Natural killer cell (primary cell): ENCODE results near the gene NUMBL. TPM values are rescaled to one million over a fixed set of nuclear protein-coding genes. Genes with fewer than 3 reads are reported as not detected.
A peak's percentile ranks its signal among the peaks of the same experiment; 100 is the strongest.

Source experiments
- ATAC-seq, 3 donors: fragments of 150-1000 bp in 2 of 3; fragments of 200-7000 bp in 1 of 3; cut with Tn5 transposase; 1 replicate in 1 of 3; 2 replicates in 2 of 3; pipeline ENCODE4 v1.10.0; 2021; ENCODE audit warnings: mild to moderate bottlenecking in 2 of 3, moderate library complexity in 2 of 3
- DNase-seq, 2 donors: peaks; one replicate each; pipeline versions ENCODE4 v3.0.0 to v3.0.0-alpha.2; 2013 to 2021; ENCODE audit warnings: mixed read lengths in 1 of 2
- H3K27ac ChIP-seq: one replicate; pipeline ENCODE4 v1.5.1; 2013; ENCODE audit warnings: mild to moderate bottlenecking, low read length
- H3K27me3 ChIP-seq: one replicate; pipeline ENCODE4 v1.6.1; 2013; ENCODE audit warnings: low read length; ENCODE audit not compliant: control insufficient read depth, insufficient read depth
- H3K36me3 ChIP-seq: one replicate; pipeline ENCODE4 v1.6.1; 2013; ENCODE audit warnings: low read length; ENCODE audit not compliant: control insufficient read depth, insufficient read depth
- H3K4me1 ChIP-seq: one replicate; pipeline ENCODE4 v1.6.1; 2013; ENCODE audit warnings: low read length; ENCODE audit not compliant: control insufficient read depth, insufficient read depth
- H3K4me3 ChIP-seq: one replicate; pipeline ENCODE4 v1.5.1; 2013; ENCODE audit warnings: low read length
- H3K9me3 ChIP-seq: one replicate; pipeline ENCODE4 v1.6.1; 2013; ENCODE audit warnings: low read length; ENCODE audit not compliant: control insufficient read depth, insufficient read depth
- H3K27ac Mint-ChIP-seq, 2 donors: one replicate each; pipeline ENCODE4 v1.8.0; 2022; ENCODE audit warnings: mild to moderate bottlenecking in 2 of 2, mixed read lengths in 2 of 2, moderate library complexity in 1 of 2
- H3K27me3 Mint-ChIP-seq, 2 donors: one replicate each; pipeline ENCODE4 v1.8.0; 2022; ENCODE audit warnings: low read depth in 2 of 2, mixed read lengths in 2 of 2
- H3K36me3 Mint-ChIP-seq: one replicate; pipeline ENCODE4 v1.8.0; 2022; ENCODE audit warnings: mixed read lengths
- H3K4me1 Mint-ChIP-seq, 2 donors: one replicate each; pipeline ENCODE4 v1.8.0; 2022; ENCODE audit warnings: mixed read lengths in 2 of 2
- H3K4me3 Mint-ChIP-seq: one replicate; pipeline ENCODE4 v1.8.0; 2022; ENCODE audit warnings: mild to moderate bottlenecking, moderate library complexity, mixed read lengths
- H3K9me3 Mint-ChIP-seq, 2 donors: one replicate each; pipeline ENCODE4 v1.8.0; 2022; ENCODE audit warnings: mixed read lengths in 2 of 2
- WGBS: methylation state at CpG from one replicate; pipeline ENCODE4 v1.1.7; 2013; ENCODE audit warnings: missing lambda C conversion rate; ENCODE audit not compliant: insufficient coverage; 5-methylcytosine and 5-hydroxymethylcytosine counted together
- intact Hi-C: fragments of 100-400 bp; cut with micrococcal nuclease; formaldehyde crosslinking; loops from one replicate; pipeline ENCODE4 v1.14.2; 2022
- total RNA-seq, 4 donors: library from RNA; stranded (reverse); fragments of 120-200 nt in 1 of 4; gene quantifications; one replicate each; pipeline versions ENCODE4 v1.2.3 to v1.2.4, GENCODE V29; 2013 to 2022
- TF ChIP-seq, protein P1 (sequence below): fragments of 200-600 bp; IDR thresholded peaks from one replicate; pipeline ENCODE4 v1.8.0; 2022; ENCODE audit warnings: antibody characterized with exemption

Gene NUMBL
- total RNA-seq, 3 donors from 2014 or later (not counting 1 experiment from before 2014, with no cell fraction given): 9.9 to 19.5 (median 10.2) TPM

DNA sequence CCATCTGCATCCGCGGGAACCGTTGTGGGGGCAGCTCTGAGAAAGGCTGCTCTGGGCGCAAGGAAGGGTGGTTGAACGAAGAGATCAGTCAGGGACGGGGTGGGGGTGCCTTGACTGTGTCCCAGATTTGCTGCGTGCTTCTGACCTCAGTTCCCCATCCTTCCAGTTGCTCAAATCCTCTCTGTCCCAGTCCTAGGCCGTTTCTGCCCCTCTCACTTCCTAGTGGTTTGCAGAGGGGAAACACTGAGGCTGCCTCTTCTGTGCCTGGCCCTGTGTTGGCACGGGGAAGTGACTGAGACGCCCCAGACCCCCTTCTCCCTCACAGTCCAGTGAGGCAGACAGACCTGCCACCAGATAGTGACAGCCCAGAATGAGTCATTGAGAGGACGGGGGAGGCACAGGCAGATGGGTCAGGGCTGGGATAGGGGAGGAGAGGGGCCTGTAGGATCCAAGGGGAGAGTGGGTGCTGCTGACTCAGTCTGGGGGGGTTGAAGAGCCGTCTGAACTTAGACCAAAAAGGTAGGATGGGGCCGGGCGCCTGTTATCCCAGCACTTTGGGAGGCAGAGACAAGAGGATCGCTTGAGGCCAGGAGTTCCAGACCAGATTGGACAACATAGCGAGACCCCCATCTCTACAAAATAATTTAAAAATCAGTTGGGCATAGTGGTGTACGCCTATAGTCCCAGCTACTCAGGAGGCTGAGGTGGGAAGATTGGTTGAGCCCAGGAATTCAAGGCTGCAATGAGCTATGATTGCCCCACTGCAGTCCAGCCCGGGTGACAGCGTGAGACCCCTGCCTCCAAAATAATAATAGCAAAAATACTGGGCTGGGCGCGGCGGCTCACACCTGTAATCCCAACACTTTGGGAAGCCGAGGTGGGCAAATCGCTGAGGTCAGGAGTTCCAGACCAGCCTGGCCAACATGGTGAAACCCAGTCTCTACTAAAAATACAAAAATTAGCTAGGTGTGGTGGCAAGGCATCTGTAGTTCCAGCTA, 26.5 kb downstream of the NUMBL start:
- 50% methylated on average over 22 of the region's 24 CpGs for WGBS
- intact Hi-C loops: loop anchor here (1.0 to 10.0 kb wide), 4 partner anchors 87 to 645 kb away; partner anchors contain the start of genes ACTMAP and SNRPA
- Histone ChIP-seq H3K27me3 (no peaks in the 10 kb centered on the region), H3K9me3 (peaks cover under 1% of the 10 kb centered on the region), H3K4me3 (peak overlapping the region; percentile 55), H3K27ac (peak overlapping the region; percentile 52), H3K36me3 (peaks cover 4% of the 10 kb centered on the region), H3K4me1 (peaks cover 15% of the 10 kb centered on the region)
- H3K27ac Mint-ChIP-seq: peak overlapping the region; percentile 60 to 83
- no peaks in the 10 kb centered on the region for H3K27me3 Mint-ChIP-seq
- peaks cover 0 to 17% of the 10 kb centered on the region in 2 donors for H3K4me1 Mint-ChIP-seq
- TF ChIP-seq, protein P1, sequence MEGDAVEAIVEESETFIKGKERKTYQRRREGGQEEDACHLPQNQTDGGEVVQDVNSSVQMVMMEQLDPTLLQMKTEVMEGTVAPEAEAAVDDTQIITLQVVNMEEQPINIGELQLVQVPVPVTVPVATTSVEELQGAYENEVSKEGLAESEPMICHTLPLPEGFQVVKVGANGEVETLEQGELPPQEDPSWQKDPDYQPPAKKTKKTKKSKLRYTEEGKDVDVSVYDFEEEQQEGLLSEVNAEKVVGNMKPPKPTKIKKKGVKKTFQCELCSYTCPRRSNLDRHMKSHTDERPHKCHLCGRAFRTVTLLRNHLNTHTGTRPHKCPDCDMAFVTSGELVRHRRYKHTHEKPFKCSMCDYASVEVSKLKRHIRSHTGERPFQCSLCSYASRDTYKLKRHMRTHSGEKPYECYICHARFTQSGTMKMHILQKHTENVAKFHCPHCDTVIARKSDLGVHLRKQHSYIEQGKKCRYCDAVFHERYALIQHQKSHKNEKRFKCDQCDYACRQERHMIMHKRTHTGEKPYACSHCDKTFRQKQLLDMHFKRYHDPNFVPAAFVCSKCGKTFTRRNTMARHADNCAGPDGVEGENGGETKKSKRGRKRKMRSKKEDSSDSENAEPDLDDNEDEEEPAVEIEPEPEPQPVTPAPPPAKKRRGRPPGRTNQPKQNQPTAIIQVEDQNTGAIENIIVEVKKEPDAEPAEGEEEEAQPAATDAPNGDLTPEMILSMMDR: no peak
- peak overlapping the region; percentile 85 for H3K4me3 Mint-ChIP-seq
- DNase-seq: peak; percentile 24 to 47
- peak in 1 of 3 donors; percentile 33 for ATAC-seq
- H3K9me3 Mint-ChIP-seq: no peaks in the 10 kb centered on the region
- no peaks in the 10 kb centered on the region for H3K36me3 Mint-ChIP-seq

DNA sequence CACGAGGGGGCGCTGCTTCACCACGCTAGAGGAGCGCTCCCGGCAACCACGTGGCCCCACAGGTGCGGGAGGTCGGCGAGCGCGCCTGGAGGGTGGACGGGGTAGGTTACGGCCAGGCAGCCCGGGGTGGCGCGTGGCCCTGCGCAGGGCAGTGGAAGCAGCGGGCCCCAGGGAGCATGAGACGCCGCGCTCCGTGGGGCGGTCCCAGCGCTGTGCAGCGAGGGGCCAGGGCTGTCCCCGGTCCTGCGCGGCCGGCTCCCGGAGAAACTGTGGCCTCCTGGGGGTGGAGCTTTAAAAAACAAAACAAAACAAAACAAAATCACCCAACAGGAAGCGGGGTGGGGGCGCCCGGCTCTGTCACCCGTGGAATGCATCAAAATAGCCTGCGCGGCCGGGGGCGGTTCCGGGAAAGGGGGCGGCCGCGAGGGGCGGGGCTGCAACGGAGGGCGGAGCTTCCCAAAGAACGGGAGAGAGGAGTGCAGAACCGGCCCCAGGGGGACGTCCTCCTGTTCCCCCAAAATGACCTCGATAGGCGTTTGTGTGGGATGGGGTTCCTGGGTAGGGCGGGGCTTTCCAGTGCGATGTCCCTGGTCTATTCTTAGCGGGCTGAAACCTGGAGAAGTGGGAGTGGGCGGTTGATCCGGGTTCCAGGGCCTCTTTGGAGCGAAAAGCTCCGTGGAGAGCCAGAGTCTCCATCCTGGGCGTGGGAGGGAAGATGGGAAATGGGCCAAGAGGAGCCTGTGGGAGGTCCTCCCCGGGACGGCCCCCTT, 27.3 kb downstream of the NUMBL start:
- H3K36me3 ChIP-seq: no peaks in the 10 kb centered on the region
- peak overlapping the region; percentile 60 to 83 for H3K27ac Mint-ChIP-seq
- WGBS: under 1% methylated on average over 60 of the region's 60 CpGs

DNA sequence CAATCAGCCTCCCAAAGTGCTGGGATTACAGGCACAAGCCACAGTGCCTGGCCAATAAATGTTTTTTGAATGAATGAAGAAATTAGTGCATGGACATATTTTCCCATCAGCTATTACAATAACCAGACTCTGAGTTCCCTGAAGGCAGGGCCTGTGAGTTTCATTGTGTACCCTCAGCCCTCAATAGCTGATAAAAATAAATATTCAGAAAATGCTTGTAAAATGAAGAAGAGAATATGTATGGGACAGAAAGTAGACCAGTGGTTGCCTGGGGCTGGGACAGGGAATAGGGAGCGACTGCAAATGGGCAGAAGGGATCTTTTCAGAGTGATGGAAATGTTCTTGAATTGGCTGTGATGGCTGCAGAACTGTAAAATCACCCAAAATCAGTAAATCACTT, 28.8 kb downstream of the NUMBL start:
- H3K4me1 ChIP-seq: peaks cover 15% of the 10 kb centered on the region
- H3K9me3 ChIP-seq: no peaks in the 10 kb centered on the region
- no peak for ATAC-seq
- Mint-ChIP-seq H3K9me3 (no peaks in the 10 kb centered on the region), H3K4me1 (peaks cover 0 to 17% of the 10 kb centered on the region in 2 donors), H3K27ac (peak overlapping the region in 1 of 2 donors; percentile 21), H3K27me3 (no peaks in the 10 kb centered on the region), H3K36me3 (no peaks in the 10 kb centered on the region), H3K4me3 (peak overlapping the region; percentile 2)
- intact Hi-C loops: loop anchor here (1.0 to 10.0 kb wide), 4 partner anchors 89 to 647 kb away; partner anchors contain the start of genes ACTMAP and SNRPA
- TF ChIP-seq, protein P1: no peak
- DNase-seq: no peak
- H3K36me3 ChIP-seq: no peaks in the 10 kb centered on the region
- 75% methylated on average over 1 of the region's 1 CpG for WGBS
- no peak overlapping the region for H3K27ac ChIP-seq
- no peaks in the 10 kb centered on the region for H3K27me3 ChIP-seq
- H3K4me3 ChIP-seq: no peak overlapping the region

More for the DNA sequence above, 27.3 kb downstream of the NUMBL start:
- peaks cover 15% of the 10 kb centered on the region for H3K4me1 ChIP-seq
- ATAC-seq: peak; percentile 83 to 96 (median 89)
- H3K9me3 ChIP-seq: no peaks in the 10 kb centered on the region
- DNase-seq: peak; percentile 95 to 96
- peak overlapping the region; percentile 85 for H3K4me3 Mint-ChIP-seq
- H3K9me3 Mint-ChIP-seq: no peaks in the 10 kb centered on the region
- intact Hi-C loops: loop anchor here (1.0 to 10.0 kb wide), 5 partner anchors 88 to 646 kb away; partner anchors contain the start of genes ACTMAP and SNRPA
- TF ChIP-seq, protein P1: peak; percentile 42
- H3K27ac ChIP-seq: peak overlapping the region; percentile 52
- H3K4me3 ChIP-seq: peak overlapping the region; percentile 55
- no peaks in the 10 kb centered on the region for H3K36me3 Mint-ChIP-seq
- H3K27me3 Mint-ChIP-seq: no peaks in the 10 kb centered on the region
- H3K4me1 Mint-ChIP-seq: peaks cover 0 to 17% of the 10 kb centered on the region in 2 donors
- no peaks in the 10 kb centered on the region for H3K27me3 ChIP-seq
